Stimulated activated CD4-positive, alpha-beta T cell treated with anti-CD3 and anti-CD28 coated beads, Interleukin-1b, Interleukin-23, amount 100 ng/mL, for 48 hours (primary cell): ENCODE data around the gene ZNF320.
"Not testable (repeated sequence)": the region's sequence is repeated elsewhere in the genome, so short reads cannot be mapped to it uniquely, and the experiment has no call there.

Experiments used
- DNase-seq: peaks from one replicate; pipeline ENCODE4 v3.0.0-alpha.2; 2020

Gene ZNF320

GRCh38 chr19:52917531-52917930 is 20.1 kb upstream of the ZNF320 start:
- DNase-seq: no peak

GRCh38 chr19:52910648-52911047 is 13.2 kb upstream of the ZNF320 start:
- no peak for DNase-seq

GRCh38 chr19:52904052-52904780 is 6.8 kb upstream of the ZNF320 start:
- not testable (repeated sequence) for DNase-seq

GRCh38 chr19:52901842-52902241 is 4.4 kb upstream of the ZNF320 start:
- no peak for DNase-seq

- DNase-seq: not testable (repeated sequence)
Observed at GRCh38 chr19:52898596-52898995, 1.2 kb upstream of the ZNF320 start.

- DNase-seq: no peak
Observed at GRCh38 chr19:52898101-52898500, 666 bp upstream of the ZNF320 start.

GRCh38 chr19:52896431-52897137 is 851 bp downstream of the ZNF320 start:
- no peak for DNase-seq

- DNase-seq: no peak
Observed at GRCh38 chr19:52891336-52891735, 6.1 kb downstream of the ZNF320 start.

- no peak for DNase-seq
Observed at GRCh38 chr19:52889931-52890330, 7.5 kb downstream of the ZNF320 start.

GRCh38 chr19:52889076-52889475 is 8.4 kb downstream of the ZNF320 start:
- DNase-seq: no peak

- no peak for DNase-seq
Observed at GRCh38 chr19:52880895-52881389, 16.5 kb downstream of the ZNF320 start.

GRCh38 chr19:52872996-52873395 is 24.4 kb downstream of the ZNF320 start:
- not testable (repeated sequence) for DNase-seq

GRCh38 chr19:52871466-52871865 is 26.0 kb downstream of the ZNF320 start:
- no peak for DNase-seq

- not testable (repeated sequence) for DNase-seq
Observed at GRCh38 chr19:52868031-52868430, 29.4 kb downstream of the ZNF320 start.

GRCh38 chr19:52857378-52858191 is 39.9 kb downstream of the ZNF320 start, which contains the start of gene ZNF468:
Gene ZNF468 (minus strand): TSS chr19:52857619. CDS start chr19:52854272, 3,347 bp downstream.
- DNase-seq: peak; percentile 63

- DNase-seq: not testable (repeated sequence)
Observed at GRCh38 chr19:52856540-52857377, 40.7 kb downstream of the ZNF320 start.
